Measurements from ENCODE around the gene SAMD8.
"Not testable (repeated sequence)": the region's sequence is repeated elsewhere in the genome, so short reads cannot be mapped to it uniquely, and the experiment has no call there.

GRCh38 chr10:75203046-75203620, 91.7 kb downstream of the SAMD8 start:
- not testable (repeated sequence) for TF ChIP-seq CTCF (IDR thresholded peaks at IDR 0.05; ENCODE audit: insufficient read depth, low read depth, low read length); EZH2 (IDR thresholded peaks at IDR 0.05; ENCODE audit: insufficient read depth, low read length)

Measured in astrocyte (in vitro differentiated cells and primary cell).